Brain pericyte (primary cell): ENCODE results near the gene KIF2A.

Experiments
- DNase-seq: peaks from one replicate; pipeline ENCODE4 v3.0.0-alpha.2; 2012; ENCODE audit warnings: low read depth, low spot score

Gene KIF2A

DNA sequence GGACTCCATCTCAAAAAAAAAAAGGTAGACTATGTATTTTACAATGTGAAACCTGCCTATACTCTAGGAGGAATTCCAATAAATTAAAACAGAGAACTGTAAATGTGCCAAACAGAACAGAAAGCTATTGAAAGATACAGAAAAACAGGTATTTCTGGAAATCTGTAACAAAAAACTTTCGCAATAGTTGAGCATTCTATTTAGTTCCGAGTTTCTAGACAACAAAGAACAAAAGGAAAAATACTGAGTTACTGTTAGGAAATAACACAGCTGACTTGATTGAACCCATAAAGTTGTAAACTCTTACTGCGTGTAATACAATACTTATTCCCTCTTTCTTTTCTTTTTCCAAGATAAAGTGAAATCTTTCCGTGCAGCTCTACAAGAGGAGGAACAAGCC, 79.1 kb downstream of the KIF2A start:
- no peak for DNase-seq

DNA sequence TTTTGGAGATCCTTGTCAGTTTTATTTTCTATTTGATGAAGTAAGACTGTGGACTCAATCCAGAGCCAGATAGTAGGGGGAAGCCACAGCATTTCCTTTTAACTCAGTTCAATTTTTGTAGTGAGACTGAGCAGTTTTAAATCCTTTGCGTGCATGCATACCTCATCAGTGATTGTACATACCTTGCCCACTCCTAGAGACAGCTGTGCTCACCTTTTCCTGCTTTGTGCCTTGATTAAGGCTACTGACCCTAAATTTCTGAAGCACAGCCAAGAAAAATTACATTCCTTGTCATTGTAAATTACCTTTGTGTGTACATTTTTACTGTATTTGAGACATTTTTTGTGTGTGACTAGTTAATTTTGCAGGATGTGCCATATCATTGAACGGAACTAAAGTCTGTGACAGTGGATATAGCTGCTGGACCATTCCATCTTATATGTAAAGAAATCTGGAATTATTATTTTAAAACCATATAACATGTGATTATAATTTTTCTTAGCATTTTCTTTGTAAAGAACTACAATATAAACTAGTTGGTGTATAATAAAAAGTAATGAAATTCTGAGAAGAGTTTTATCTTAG, 79.9 kb downstream of the KIF2A start:
- no peak for DNase-seq

DNA sequence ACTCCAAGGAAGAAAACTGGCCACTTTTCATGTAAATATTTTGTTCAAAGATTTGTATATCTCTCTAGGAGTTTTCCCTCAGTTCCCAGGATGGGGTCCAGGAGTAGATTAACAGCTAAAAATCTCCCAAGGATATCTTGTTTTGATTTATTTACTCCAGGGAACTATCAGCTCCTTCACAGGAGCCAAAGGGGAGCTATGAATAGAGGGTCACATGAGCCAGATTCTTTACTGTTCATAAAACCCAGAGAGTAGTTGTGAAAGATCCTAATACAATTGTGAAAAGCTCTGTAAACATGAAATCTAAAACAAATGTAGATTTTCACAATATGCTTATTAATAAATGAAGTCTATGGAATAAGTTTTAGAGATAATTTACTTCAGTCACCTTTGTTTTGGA, 80.8 kb downstream of the KIF2A start:
- DNase-seq = no peak

DNA sequence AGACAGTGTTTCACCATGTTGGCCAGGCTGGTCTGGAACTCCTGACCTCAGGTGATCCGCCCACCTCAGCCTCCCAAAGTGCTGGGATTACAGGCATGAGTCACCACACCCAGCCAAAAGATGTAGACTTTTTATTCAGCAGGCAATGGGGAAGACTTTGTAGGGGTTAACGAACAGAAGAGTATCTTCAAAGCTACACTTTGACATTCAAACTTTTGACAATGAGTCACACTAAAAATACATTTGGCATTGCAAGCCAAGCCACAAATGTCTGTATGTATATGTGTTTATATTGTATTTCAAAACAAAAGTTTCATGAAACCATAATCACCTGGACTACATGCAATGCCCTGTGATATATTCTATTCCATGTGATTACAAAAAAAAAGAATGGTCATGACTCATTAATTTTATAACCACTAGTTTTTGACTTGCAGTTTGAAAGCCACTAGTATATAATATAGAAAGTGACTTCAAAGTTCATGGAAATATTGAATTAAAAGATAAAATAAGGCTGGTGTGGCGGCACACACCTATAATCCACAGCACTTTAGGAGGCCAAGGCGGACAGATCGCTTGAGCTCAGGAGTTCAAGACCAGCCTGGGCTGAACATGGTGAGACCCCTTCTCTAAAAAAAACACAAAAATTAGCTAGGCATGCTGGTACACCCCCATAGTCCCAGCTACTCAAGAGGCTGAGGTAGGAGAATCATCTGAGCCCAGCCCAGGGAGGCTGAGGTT, 89.4 kb downstream of the KIF2A start:
- DNase-seq = no peak

DNA sequence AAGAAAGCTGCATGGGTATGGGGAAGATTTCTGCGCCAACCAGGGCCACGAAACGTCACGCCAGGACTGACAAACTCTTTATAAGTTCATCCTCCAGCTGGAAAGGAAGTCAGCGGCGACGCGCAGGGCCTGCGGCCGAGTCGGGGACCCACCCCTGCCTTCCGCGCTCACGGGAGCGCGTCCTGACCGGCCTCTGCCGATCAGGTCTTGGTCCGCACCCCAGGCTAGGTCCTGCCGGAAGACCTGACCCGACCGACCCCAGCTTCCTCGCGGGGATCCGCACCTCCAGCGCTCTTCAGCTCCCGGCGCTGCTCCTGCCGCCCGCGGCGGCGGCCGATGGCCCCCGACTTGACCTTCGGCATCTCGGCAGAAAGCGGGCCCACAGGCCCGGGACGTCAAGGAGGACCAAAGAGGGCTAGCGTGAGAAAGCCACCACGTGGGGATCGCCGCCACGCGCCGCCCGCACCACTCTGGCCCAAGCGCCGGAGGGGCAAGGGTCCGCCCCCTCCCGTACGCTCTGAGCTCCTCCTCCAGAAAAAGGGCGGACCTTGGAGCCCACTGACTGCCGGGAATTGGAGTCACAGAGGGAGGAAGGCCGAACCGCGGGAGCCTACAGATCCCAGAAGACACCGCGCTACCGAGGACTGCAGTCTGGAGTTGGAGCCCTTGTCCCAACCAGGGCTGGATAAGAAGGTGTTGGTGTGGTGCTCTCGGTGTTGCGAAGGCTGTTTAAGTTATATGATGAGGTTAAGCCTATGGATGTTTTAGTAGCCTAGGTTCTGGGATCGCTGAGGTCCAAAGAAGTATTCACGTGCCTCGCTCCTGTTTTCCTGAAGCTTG, 97.6 kb downstream of the KIF2A start, which contains the start of gene DIMT1:
Gene DIMT1, minus strand, starts transcription at position 495 of the 840 bp plus-strand sequence. Its CDS starts 133 bp downstream, at position 362.
- DNase-seq = peak; percentile 83

DNA sequence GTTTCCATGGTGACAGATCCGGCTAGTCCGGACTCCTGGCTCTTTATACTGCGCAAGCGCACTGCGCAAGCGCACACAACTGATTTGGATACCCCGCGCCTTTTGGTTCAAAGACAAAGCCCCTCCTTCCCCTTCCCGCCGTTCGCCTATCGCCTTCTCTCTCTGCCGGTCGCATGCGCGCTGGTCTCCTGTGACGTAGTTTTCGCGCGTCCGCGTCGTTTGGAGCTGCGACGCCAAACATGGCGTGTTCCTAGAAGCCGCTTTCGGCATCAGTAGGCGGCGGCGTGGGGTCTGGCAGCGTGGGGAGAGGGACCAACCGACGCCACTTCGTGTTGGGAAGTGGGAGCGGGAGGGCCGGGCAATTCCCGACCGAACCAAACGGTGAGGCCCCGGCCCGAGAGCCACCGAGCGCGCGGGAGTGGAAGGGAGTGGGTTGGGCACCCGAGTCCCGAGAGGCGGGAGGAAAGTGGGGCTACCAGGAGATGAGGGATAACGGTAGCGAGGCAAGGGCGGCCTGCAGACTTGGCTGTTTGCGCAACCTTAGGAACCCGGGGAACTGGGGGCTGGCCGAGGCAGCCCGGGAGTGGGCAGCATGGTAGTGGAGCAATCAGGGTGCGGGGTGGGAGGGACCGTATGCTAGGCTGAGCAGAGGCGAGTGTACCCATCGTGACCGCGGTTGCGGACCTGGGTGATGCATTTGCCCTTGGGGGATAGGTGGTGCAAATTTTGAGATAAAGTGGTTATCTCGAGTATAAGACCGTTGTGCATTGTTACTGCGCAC, 106.7 kb downstream of the KIF2A start, which contains the start of gene IPO11:
Gene IPO11, plus strand, starts transcription at position 215 of the 781 bp plus-strand sequence. CDS start 24,517 bp downstream, outside the sequence.
- peak; percentile 97 for DNase-seq

DNA sequence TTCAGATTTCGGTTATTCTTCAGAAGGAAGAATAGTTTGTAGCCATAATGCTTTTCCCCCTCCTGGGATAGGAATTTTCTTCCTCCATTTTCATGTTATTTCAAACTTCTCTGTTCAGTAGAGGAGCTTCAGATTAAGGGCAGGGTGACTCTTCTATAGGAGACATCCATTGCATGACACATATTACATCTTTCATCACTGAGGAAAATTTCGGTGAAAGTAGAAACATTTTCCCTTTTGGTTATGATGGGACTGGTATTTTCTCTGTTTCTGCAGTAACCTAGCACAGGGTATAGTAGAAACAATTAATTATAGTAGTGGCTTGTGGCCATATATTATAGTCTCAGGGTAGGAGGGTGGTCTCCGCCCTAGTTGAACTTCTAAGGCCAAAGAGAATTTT, 107.7 kb downstream of the KIF2A start:
- no peak for DNase-seq

DNA sequence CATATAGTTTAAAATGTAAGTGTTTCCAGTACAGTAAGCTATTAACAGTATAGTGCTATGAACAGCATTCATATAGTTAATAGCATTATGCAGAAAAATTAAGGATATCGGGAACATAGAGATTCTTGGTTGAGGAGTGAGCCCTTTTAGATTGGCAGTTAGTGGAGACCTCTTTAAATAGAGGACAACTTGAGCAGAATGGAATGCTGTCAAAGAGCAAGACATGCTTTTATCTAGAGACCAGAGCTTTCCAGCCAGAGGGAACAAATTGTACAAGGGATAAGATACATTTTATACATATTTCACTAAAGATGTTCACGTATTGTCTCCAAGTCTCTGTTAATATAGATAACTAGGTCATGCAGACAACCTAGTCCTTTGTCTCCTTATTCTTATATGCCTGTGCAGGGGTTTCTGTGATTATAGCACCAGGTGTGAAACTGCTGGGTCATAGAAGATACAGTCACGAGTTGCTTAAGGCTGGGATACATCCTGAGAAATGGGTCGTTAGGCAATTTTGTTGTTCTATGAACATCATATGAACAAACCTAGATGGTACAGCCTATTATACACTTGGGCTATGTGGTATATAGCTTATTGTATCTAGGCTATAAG, 112.6 kb downstream of the KIF2A start:
- DNase-seq = no peak

DNA sequence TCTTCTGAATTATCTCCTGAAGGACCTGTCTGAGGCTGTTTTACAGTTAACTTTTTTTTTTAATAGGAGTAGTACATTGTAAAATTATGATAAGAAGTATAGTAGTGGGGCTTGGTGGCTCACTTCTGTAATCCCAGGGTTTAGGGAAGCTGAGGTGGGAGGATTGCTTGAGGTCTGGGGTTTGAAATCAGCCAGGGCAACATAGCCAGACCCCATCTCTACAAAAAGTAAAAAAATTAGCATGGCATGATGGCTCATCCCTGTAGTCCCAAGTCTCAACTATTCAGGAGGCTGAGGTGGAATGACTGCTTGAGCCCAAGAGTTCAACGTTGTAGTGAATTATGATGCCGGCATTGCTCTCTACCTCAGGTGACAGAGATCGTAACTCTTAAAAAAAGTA, 113.6 kb downstream of the KIF2A start:
- no peak for DNase-seq

DNA sequence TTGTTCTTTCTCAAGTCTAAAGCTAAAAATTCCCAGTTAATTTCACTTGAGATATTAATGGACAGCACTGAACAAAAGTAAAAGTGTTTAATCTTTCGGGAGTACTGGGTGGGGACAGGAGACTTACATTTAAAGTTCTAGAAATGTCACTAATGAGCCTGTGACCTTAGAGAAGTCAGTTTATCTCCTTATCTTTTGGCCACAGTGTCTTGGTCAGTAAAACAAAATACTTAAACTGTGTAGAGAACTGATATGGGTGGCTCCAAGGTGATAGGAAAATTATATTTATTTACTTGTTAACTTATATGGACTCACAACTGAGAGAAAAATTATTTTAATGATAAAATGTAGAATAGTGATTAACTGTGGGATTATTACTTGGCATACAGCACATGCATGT, 115.4 kb downstream of the KIF2A start:
- DNase-seq = no peak

DNA sequence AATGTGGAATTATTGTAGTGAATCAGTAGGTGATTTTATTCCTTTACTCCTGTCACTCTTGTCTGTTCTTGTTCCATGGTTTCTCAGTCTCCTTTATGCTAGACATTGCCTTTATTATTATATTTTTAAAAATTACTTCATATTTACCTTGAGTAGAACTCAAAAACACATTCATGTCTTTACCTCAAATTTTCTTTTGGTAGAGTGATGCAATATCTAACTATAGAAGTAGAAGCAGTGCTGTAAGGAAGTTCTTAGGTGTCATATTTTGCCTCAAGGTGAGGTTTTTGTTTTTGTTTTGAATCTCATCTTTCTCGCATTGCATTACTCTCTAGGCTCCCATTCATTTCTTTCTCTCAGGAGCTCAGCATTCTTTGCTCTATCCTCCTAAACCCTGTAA, 118.8 kb downstream of the KIF2A start:
- DNase-seq = no peak

DNA sequence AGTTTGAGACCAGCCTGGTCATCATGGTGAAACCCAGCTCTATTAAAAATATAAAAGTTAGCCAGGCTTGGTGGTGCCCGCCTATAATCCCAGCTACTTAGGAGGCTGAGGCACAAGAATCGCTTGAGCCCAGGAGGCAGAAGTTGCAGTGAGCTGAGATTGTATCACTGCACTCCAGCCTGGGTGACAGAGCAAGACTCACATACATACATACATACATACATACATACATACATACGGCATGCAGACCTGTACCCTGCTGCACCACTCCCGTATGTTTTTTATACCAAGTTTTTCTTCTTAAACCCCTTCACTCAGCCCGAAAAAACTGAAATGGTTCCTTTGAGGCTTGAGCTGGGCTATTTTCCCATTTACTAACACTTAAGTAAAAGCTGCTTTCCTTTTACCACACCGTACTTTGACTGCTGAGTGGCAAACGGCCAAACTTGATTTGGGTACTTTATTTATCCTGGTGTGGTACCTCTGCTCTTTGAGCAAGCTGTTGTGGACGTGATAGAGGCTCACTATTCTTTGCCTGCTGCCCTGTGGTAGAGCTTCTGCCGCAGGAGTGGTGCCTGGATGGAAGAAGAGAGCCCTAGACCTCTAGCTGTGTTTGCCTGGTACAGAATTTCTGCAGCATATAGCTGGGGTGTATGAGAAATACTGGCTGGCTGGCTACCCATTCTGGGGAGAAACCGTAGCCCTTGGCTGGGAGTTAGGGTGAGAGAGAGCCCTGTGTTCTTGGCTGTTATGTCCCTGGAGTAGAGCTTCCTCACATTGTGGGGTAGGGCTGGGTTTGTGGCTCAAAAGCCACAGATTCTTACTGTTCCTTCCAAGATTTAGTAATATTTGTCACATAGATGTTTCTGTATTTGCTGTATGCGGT, 126.0 kb downstream of the KIF2A start:
- no peak for DNase-seq

DNA sequence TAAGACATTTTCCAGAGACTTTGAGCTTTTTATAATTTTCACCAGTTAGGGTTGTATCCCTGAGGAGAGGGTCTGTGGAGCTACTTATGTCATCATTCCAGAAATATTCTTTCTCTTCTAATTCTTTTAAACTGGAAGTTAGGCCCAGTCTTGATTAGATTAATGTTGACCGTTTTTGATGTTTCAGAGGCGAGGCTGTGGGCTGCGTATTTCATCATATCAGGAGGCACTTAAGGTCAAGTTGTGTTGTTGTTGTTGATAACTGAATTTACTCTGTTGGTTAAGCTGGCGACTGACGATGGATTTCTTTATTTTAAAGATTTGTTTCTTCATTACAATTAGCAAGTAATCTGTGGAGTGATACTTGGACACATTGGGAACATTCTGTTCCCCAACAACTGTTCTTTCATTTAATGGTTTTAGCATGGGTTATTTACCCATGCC, 126.6 kb downstream of the KIF2A start:
- no peak for DNase-seq
